HG03039 (cell line): ENCODE data around the gene CD63.

Experiments used
- ATAC-seq: cut with Tn5 transposase; IDR thresholded peaks from one replicate; pipeline ENCODE4 v1.9.1; 2021; ENCODE audit warnings: mild to moderate bottlenecking, moderate library complexity; ENCODE audit not compliant: unreplicated experiment

The CD63 gene

GRCh38 chr12:55692631-55693322 lies 36.0 kb downstream of the CD63 start:
- ATAC-seq: no peak

- no peak for ATAC-seq
Observed at GRCh38 chr12:55688716-55689655, 39.8 kb downstream of the CD63 start.

GRCh38 chr12:55687746-55688145 lies 41.1 kb downstream of the CD63 start:
- no peak for ATAC-seq

- no peak for ATAC-seq
Observed at GRCh38 chr12:55686366-55687010, 42.3 kb downstream of the CD63 start.

GRCh38 chr12:55685671-55686070 lies 43.1 kb downstream of the CD63 start:
- ATAC-seq: no peak

- ATAC-seq: no peak
Observed at GRCh38 chr12:55684761-55685370, 43.9 kb downstream of the CD63 start.

GRCh38 chr12:55683676-55684075 lies 45.1 kb downstream of the CD63 start:
- ATAC-seq: no peak

- ATAC-seq: no peak
Observed at GRCh38 chr12:55682087-55682796, 46.6 kb downstream of the CD63 start.

- ATAC-seq: no peak
Observed at GRCh38 chr12:55681142-55682077, 47.4 kb downstream of the CD63 start.

GRCh38 chr12:55679691-55680090 lies 49.1 kb downstream of the CD63 start:
- ATAC-seq: no peak

GRCh38 chr12:55676707-55677106 lies 52.1 kb downstream of the CD63 start:
- no peak for ATAC-seq

GRCh38 chr12:55675666-55676065 lies 53.1 kb downstream of the CD63 start:
- no peak for ATAC-seq
